H1 (cell line): ENCODE measurements around the gene IFT43. TPM values are rescaled to one million over a fixed set of nuclear protein-coding genes. Genes with fewer than 3 reads are reported as not detected.

ENCODE experiments used
- CTCF ChIA-PET: fragments of 300-600 bp; sonication (Branson Sonifier 250); formaldehyde crosslinking; loops from one replicate; lab custom pipeline; 2021; ENCODE audit not compliant: partially characterized antibody; lab: Charles Lee
- POLR2A ChIA-PET: fragments of 300-600 bp; sonication (Branson Sonifier 250); formaldehyde crosslinking; loops from one replicate; lab custom pipeline; 2021; ENCODE audit warnings: inconsistent platforms; ENCODE audit not compliant: partially characterized antibody; lab: Charles Lee
- DNase-seq, 2 experiments: peaks; one replicate each; pipeline versions ENCODE4 v3.0.0 to v3.0.0-alpha.2; 2010 to 2022; ENCODE audit warnings: low spot score in 2 of 2, low read depth in 1 of 2, mixed read lengths in 1 of 2
- FAIRE-seq: peaks from 2 replicates; lab custom pipeline; 2011; peaks lifted over from hg19 to GRCh38; lab: Jason Lieb, UNC
- H2AFZ ChIP-seq: 2 replicates; pipeline ENCODE4 v1.8.1; 2012; ENCODE audit warnings: low read length, inconsistent platforms
- H2AK5ac ChIP-seq: 2 replicates; pipeline ENCODE4 v1.6.1; 2013; ENCODE audit warnings: low read depth, low read length
- H2BK120ac ChIP-seq: replicated peaks from 2 replicates; pipeline ENCODE3; 2013; ENCODE audit warnings: low read depth, low read length, inconsistent platforms
- H2BK12ac ChIP-seq: 2 replicates; pipeline ENCODE4 v1.6.1; 2013; ENCODE audit warnings: low read depth, low read length
- H2BK15ac ChIP-seq: 2 replicates; pipeline ENCODE4 v1.6.1; 2013; ENCODE audit warnings: low read length
- H2BK20ac ChIP-seq: 2 replicates; pipeline ENCODE4 v1.6.1; 2013; ENCODE audit warnings: low read length
- H2BK5ac ChIP-seq: 2 replicates; pipeline ENCODE4 v1.6.1; 2013; ENCODE audit warnings: low read depth, low read length
- H3K14ac ChIP-seq: 2 replicates; pipeline ENCODE4 v1.6.1; 2013; ENCODE audit warnings: inconsistent platforms; ENCODE audit not compliant: insufficient read length
- H3K18ac ChIP-seq: 2 replicates; pipeline ENCODE4 v1.6.1; 2013; ENCODE audit warnings: low read length; ENCODE audit errors: extremely low read depth
- H3K23ac ChIP-seq: 2 replicates; pipeline ENCODE4 v1.6.1; 2013; ENCODE audit warnings: inconsistent platforms; ENCODE audit not compliant: insufficient read length
- H3K23me2 ChIP-seq: 2 replicates; pipeline ENCODE4 v1.6.1; 2013; ENCODE audit warnings: low read depth, low read length
- H3K27ac ChIP-seq: 2 replicates; pipeline ENCODE4 v1.6.1; 2011; ENCODE audit warnings: low read depth, low read length, inconsistent platforms
- H3K27me3 ChIP-seq, 4 experiments: replicated peaks in 1 of 4; 1 replicate in 1 of 4; 2 replicates in 3 of 4; pipeline versions ENCODE4 v1.6.1 to v1.8.1; 2011 to 2013; ENCODE audit warnings: low read length in 3 of 4, mild to moderate bottlenecking in 3 of 4, inconsistent platforms in 2 of 4, mixed read lengths in 2 of 4, moderate library complexity in 1 of 4; ENCODE audit not compliant: control insufficient read depth in 3 of 4, insufficient read depth in 3 of 4; ENCODE audit errors: extremely low read depth in 1 of 4
- H3K36me3 ChIP-seq, 4 experiments: 2 replicates each; pipeline versions ENCODE4 v1.6.1 to v1.8.1; 2011 to 2013; ENCODE audit warnings: mild to moderate bottlenecking in 4 of 4, low read length in 3 of 4, moderate library complexity in 2 of 4, control low read depth in 1 of 4, inconsistent platforms in 1 of 4; ENCODE audit not compliant: insufficient read depth in 4 of 4, control insufficient read depth in 2 of 4
- H3K4ac ChIP-seq: replicated peaks from 2 replicates; pipeline ENCODE3; 2013; ENCODE audit warnings: low read length, low read depth, mixed read lengths, inconsistent platforms; ENCODE audit not compliant: insufficient read length
- H3K4me1 ChIP-seq, 4 experiments: replicated peaks in 1 of 4; 1 replicate in 1 of 4; 2 replicates in 3 of 4; pipeline versions ENCODE4 v1.6.1 to v1.8.1; 2011 to 2013; ENCODE audit warnings: low read length in 3 of 4, inconsistent platforms in 2 of 4, mixed read lengths in 1 of 4; ENCODE audit not compliant: insufficient read depth in 4 of 4, control insufficient read depth in 3 of 4
- H3K4me2 ChIP-seq, 2 experiments: 2 replicates each; pipeline versions ENCODE4 v1.6.1 to v1.8.1; 2011 to 2013; ENCODE audit warnings: low read depth in 2 of 2, low read length in 2 of 2, control low read depth in 1 of 2, inconsistent platforms in 1 of 2, mild to moderate bottlenecking in 1 of 2; ENCODE audit not compliant: insufficient read depth in 1 of 2
- H3K4me3 ChIP-seq, 4 experiments: fragments of 200-600, 300-600 bp in 1 of 4; sonication (generic), shearing (Covaris generic), sonication (Bioruptor Twin) in 1 of 4; 2 replicates each; pipeline versions ENCODE4 v1.5.1 to v1.8.1; 2011 to 2016; ENCODE audit warnings: low read length in 4 of 4, low read depth in 3 of 4, control low read depth in 2 of 4, inconsistent platforms in 2 of 4, mild to moderate bottlenecking in 2 of 4, mixed read lengths in 1 of 4, moderate library complexity in 1 of 4; ENCODE audit not compliant: insufficient read depth in 2 of 4; ENCODE audit errors: extremely low read depth in 1 of 4
- H3K56ac ChIP-seq: replicated peaks from 2 replicates; pipeline ENCODE3; 2013; ENCODE audit warnings: low read depth, mild to moderate bottlenecking, mixed read lengths, low read length, inconsistent platforms; ENCODE audit not compliant: insufficient read length
- H3K79me1 ChIP-seq: 2 replicates; pipeline ENCODE4 v1.6.1; 2013; ENCODE audit warnings: low read depth, low read length, control low read depth
- H3K79me2 ChIP-seq, 2 experiments: 2 replicates each; pipeline versions ENCODE4 v1.6.1 to v1.8.1; 2012 to 2013; ENCODE audit warnings: low read length in 2 of 2, mild to moderate bottlenecking in 2 of 2, inconsistent platforms in 1 of 2; ENCODE audit not compliant: insufficient read depth in 2 of 2, control insufficient read depth in 1 of 2
- H3K9ac ChIP-seq, 4 experiments: replicated peaks in 1 of 4; 1 replicate in 1 of 4; 2 replicates in 3 of 4; pipeline versions ENCODE4 v1.6.1 to v1.8.1; 2011 to 2013; ENCODE audit warnings: low read depth in 3 of 4, low read length in 3 of 4, control low read depth in 2 of 4, mild to moderate bottlenecking in 2 of 4, moderate library complexity in 2 of 4, inconsistent platforms in 1 of 4; ENCODE audit errors: extremely low read depth in 1 of 4
- H3K9me3 ChIP-seq, 2 experiments: 2 replicates each; pipeline versions ENCODE4 v1.6.1 to v1.8.1; 2012 to 2013; ENCODE audit warnings: mild to moderate bottlenecking in 2 of 2, moderate library complexity in 2 of 2, control low read depth in 1 of 2, inconsistent platforms in 1 of 2, low read depth in 1 of 2, low read length in 1 of 2, mixed read lengths in 1 of 2; ENCODE audit not compliant: insufficient read depth in 2 of 2
- H4K20me1 ChIP-seq, 2 experiments: replicated peaks in 1 of 2; 2 replicates each; pipeline versions ENCODE3 to v1.8.1; 2011 to 2013; ENCODE audit warnings: inconsistent platforms in 2 of 2, low read length in 2 of 2, mild to moderate bottlenecking in 1 of 2; ENCODE audit not compliant: insufficient read depth in 2 of 2, control insufficient read depth in 1 of 2
- H4K5ac ChIP-seq: 2 replicates; pipeline ENCODE4 v1.6.1; 2013; ENCODE audit warnings: low read length, low read depth, mixed read lengths, inconsistent platforms; ENCODE audit not compliant: insufficient read length
- H4K8ac ChIP-seq: 2 replicates; pipeline ENCODE4 v1.8.0; 2013; ENCODE audit warnings: mild to moderate bottlenecking, moderate library complexity, low read length, inconsistent platforms; ENCODE audit not compliant: insufficient read depth; ENCODE audit errors: extremely low read depth
- H4K91ac ChIP-seq: replicated peaks from 2 replicates; pipeline ENCODE3; 2013; ENCODE audit warnings: low read length, mixed read lengths, inconsistent platforms; ENCODE audit not compliant: insufficient read length
- EGR1 ChIP-seq: IDR thresholded peaks from 2 replicates; pipeline ENCODE4 v1.6.1; 2011; ENCODE audit warnings: low read depth, low read length, borderline replicate concordance
- NRF1 ChIP-seq: IDR thresholded peaks from 2 replicates; pipeline ENCODE4 v1.6.1; 2011; ENCODE audit warnings: mild to moderate bottlenecking, low read depth, low read length, improper control_type of control experiment
- POLR2A ChIP-seq, 2 experiments: IDR thresholded peaks; 1 replicate in 1 of 2; 2 replicates in 1 of 2; pipeline ENCODE4 v1.6.1; 2011; ENCODE audit warnings: low read depth in 2 of 2, low read length in 2 of 2, mild to moderate bottlenecking in 2 of 2; ENCODE audit errors: control extremely low read depth in 1 of 2
- POU5F1 ChIP-seq: IDR thresholded peaks from 2 replicates; pipeline ENCODE4 v1.6.1; 2011; ENCODE audit warnings: low read depth, mild to moderate bottlenecking, low read length, moderate library complexity
- RFX5 ChIP-seq: IDR thresholded peaks from 2 replicates; pipeline ENCODE4 v1.6.1; 2011; ENCODE audit warnings: low read depth, low read length, improper control_type of control experiment, borderline replicate concordance
- TAF1 ChIP-seq: IDR thresholded peaks from 2 replicates; pipeline ENCODE4 v1.6.1; 2011; ENCODE audit warnings: mild to moderate bottlenecking, low read depth, low read length
- WGBS, 2 experiments: shearing (Covaris generic) in 1 of 2; methylation state at CpG; one replicate each; pipeline versions ENCODE4 v1.1.6 to v1.1.7; 2013 to 2015; ENCODE audit warnings: low lambda C conversion rate in 2 of 2, mixed read lengths in 2 of 2, inconsistent platforms in 1 of 2, low coverage in 1 of 2, missing lambda C conversion rate in 1 of 2; ENCODE audit not compliant: insufficient replicate concordance in 2 of 2, insufficient coverage in 1 of 2, insufficient read length in 1 of 2; ENCODE audit errors: extremely low coverage in 1 of 2, missing lambda C conversion rate in 1 of 2; 5-methylcytosine and 5-hydroxymethylcytosine counted together
- polyA plus RNA-seq, 7 experiments: library from polyadenylated mRNA; depleted of rRNA in 3 of 7; stranded (reverse) in 5 of 7; unstranded in 2 of 7; fragments of >200 nt in 5 of 7; fragments of 200-250 nt in 2 of 7; gene quantifications; 1 replicate in 5 of 7; 2 replicates in 1 of 7; 4 replicates in 1 of 7; pipeline versions ENCODE4 v1.2.1 to v1.2.3, GENCODE V29; 2011 to 2013; ENCODE audit warnings: missing spikeins in 2 of 7, mixed read lengths in 2 of 7
- total RNA-seq: library from RNA; stranded (reverse); fragmentation: NEBNext Ultra II Directional; extraction: Animal tissue kit (Norgen Biotek cat#: 25700); gene quantifications from 2 replicates; pipeline ENCODE4 v1.2.1, GENCODE V29; 2021

The IFT43 gene
- total and polyA plus RNA-seq, 2 of the 8 experiments (the other 6 are each of a cell fraction or from before 2014, with no cell fraction given), result 17.0 to 20.8 TPM

DNA sequence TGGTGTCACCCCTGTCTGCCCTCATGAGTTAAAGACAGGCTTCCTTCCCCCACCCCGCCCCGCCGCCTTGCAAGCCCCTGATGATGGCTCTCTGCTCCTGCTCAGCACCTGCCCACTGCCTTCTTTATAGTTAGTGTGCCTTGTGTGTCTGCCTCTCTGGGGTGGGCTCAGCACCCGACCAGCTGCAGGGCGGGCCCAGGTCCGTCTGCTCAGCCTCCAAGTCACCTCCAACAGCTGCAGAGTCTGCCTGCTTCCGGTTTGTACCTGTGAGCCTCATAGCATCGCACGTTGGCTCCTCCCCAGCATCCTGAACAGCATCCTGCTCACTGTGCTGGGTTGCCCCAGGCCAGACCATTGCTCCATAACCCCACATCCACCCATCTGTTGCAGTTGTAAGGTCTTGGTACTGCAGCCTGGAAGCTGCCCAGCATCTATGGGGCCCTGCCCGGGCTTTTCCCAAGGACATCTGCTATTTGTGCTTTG is 7.3 kb upstream of the IFT43 start:
- H3K9ac ChIP-seq, result no peak overlapping the region
- WGBS, 2 experiments, result 79% methylated on average over 10 of the region's 10 CpGs; no CpG with 5 or more reads in 1 of the 2 experiments
- no peak overlapping the region for H3K18ac ChIP-seq
- no peaks in the 10 kb centered on the region for H3K36me3 ChIP-seq
- H3K14ac ChIP-seq, result no peak overlapping the region
- H2BK12ac ChIP-seq, result no peak overlapping the region
- H3K27me3 ChIP-seq, result peaks cover 0 to 17% (median 9%) of the 10 kb centered on the region in 4 experiments; a peak in 3 of 7 replicates
- H3K56ac ChIP-seq, result no peak overlapping the region
- no peak for DNase-seq
- H2AFZ ChIP-seq, result no peak overlapping the region
- no peak overlapping the region for H3K4ac ChIP-seq
- no peak overlapping the region for H2BK20ac ChIP-seq
- no peak overlapping the region for H2AK5ac ChIP-seq
- no peak overlapping the region for H2BK5ac ChIP-seq
- no peak overlapping the region for H2BK120ac ChIP-seq
- no peak overlapping the region for H3K4me3 ChIP-seq
- H4K5ac ChIP-seq, result no peak overlapping the region
- no peak overlapping the region for H3K4me2 ChIP-seq
- H4K8ac ChIP-seq, result no peak overlapping the region; the same call in 1 of the 2 replicates
- H3K23ac ChIP-seq, result no peak overlapping the region
- peaks cover 8% of the 10 kb centered on the region for H3K23me2 ChIP-seq
- CTCF ChIA-PET, result interaction anchor here (0.7 to 20.1 kb wide), 29 partner anchors 8 to 322 kb away, joined by 3 to 261 read pairs (median 5); no protein-coding TSS in a partner anchor
- no peaks in the 10 kb centered on the region for H3K79me2 ChIP-seq
- H3K9me3 ChIP-seq, result no peaks in the 10 kb centered on the region
- peaks cover 0 to 7% (median 1%) of the 10 kb centered on the region in 4 experiments; a peak in 5 of 7 replicates for H3K4me1 ChIP-seq
- TF ChIP-seq NRF1 (no peak), EGR1 (no peak), TAF1 (no peak), POLR2A (IDR thresholded peaks at IDR 0.05; ENCODE audit: control extremely low read depth in 1 of 2, low read depth in 2 of 2, low read length in 2 of 2) (no peak), RFX5 (no peak), POU5F1 (no peak)
- no peak overlapping the region for H4K91ac ChIP-seq
- POLR2A ChIA-PET, result no interaction called here
- H2BK15ac ChIP-seq, result no peak overlapping the region
- no peaks in the 10 kb centered on the region for H4K20me1 ChIP-seq
- H3K79me1 ChIP-seq, result no peaks in the 10 kb centered on the region
- FAIRE-seq, result no peak
- no peak overlapping the region for H3K27ac ChIP-seq
